GM04504 (cell line): ENCODE data around the gene AMMECR1.
A peak's percentile ranks its signal among the peaks of the same experiment; 100 is the strongest.
"Not testable (repeated sequence)": the region's sequence is repeated elsewhere in the genome, so short reads cannot be mapped to it uniquely, and the experiment has no call there.

Experiments used
- DNase-seq: peaks from one replicate; pipeline ENCODE4 v3.0.0-alpha.2; 2012; ENCODE audit warnings: low read depth

The AMMECR1 gene

DNA sequence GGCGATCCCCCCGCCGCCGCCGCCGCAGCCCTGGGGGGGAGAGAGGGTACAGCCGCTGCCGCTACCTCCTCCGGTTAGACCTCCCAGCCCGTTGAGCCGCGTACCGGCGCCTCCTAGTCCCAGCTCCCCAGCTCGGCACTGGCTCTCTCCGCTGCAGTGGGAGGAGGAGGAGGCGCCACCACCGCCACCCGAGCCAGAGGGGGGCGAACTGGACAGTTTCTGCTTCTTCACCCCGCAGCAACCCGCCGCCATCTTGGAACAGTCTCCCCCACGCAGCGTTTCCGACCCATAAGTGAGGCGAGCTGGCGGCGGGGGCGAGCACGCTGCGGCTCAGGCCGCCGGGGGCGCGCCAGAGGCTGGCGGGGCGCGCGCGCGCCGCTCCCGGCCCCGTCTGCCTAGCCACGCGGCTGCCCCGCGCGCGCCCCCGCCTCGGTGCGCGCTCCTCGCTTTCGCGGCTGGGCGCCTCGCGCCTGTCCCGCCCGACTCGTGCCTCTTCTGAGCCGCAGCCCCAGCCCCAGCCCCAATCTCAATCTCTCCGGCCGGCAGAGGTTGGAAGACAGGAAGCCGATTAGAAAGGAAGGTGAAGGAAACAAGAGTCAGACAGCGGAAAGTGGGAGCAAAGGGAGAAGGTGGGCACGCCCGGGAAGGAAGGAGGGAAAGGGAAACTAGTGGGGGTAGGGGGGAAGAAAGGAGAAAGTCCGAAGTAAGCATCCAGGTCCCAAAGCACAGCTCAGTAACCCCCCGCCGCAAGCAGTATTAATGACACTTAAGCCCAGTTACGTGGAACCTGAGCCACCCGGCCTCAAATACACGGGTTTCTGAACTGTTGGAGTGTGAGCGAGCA, at the start of gene AMMECR1:
AMMECR1 (minus strand) TSS at position 266 of the 844 bp plus-strand sequence; CDS start at position 252, 14 bp downstream.
- DNase-seq: peak; percentile 59

- no peak for DNase-seq
Observed at GRCh38 chrX:110363244-110363643, 45.4 kb upstream of the AMMECR1 start.

DNA sequence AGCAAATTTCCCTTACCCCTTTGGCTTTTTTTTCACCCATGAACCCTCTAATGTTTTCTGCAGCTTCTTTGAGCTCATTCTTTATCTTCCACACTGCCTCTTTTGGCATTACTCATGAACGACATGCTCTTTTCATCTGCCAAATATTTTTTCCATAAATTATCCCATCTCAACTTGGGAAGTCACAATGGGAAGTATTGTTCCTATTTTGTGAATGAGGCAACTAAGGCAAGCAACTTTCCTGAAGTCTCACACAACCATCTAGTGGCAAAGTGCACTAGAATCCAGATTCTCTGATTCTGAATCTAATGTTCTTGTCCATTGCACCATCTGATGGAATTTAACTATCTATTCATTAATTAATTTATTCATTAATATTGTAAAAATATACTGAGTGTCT, 41.4 kb upstream of the AMMECR1 start:
- no peak for DNase-seq

GRCh38 chrX:110358548-110358947, 40.7 kb upstream of the AMMECR1 start, which contains the start of gene RTL9:
RTL9 (plus strand) TSS chrX:110358848; CDS start chrX:110450618, 91,770 bp downstream.
- no peak for DNase-seq

- no peak for DNase-seq
Observed at GRCh38 chrX:110346681-110347080, 28.8 kb upstream of the AMMECR1 start.

- DNase-seq: peak; percentile 59
Observed at GRCh38 chrX:110341189-110342035, 23.5 kb upstream of the AMMECR1 start.

- no peak for DNase-seq
Observed at GRCh38 chrX:110338935-110339334, 21.1 kb upstream of the AMMECR1 start.

GRCh38 chrX:110333458-110333857, 15.6 kb upstream of the AMMECR1 start:
- DNase-seq: not testable (repeated sequence)

- DNase-seq: no peak
Observed at GRCh38 chrX:110331444-110332030, 13.7 kb upstream of the AMMECR1 start.

DNA sequence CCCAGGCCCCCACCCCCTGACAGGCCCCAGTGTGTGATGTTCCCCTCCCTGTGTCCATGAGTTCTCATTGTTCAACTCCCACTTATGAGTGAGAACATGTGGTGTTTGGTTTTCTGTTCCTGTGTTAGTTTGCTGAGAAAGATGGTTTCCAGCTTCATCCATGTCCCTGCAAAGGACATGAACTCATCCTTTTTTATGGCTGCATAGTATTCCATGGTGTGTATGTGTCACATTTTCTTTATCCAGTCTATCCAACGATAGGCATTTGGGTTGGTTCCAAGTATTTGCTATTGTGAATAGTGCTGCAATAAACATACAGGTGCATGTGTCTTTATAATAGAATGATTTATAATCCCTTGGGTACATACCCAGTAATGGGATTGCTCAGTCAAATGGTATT, 10.7 kb upstream of the AMMECR1 start:
- not testable (repeated sequence) for DNase-seq

DNA sequence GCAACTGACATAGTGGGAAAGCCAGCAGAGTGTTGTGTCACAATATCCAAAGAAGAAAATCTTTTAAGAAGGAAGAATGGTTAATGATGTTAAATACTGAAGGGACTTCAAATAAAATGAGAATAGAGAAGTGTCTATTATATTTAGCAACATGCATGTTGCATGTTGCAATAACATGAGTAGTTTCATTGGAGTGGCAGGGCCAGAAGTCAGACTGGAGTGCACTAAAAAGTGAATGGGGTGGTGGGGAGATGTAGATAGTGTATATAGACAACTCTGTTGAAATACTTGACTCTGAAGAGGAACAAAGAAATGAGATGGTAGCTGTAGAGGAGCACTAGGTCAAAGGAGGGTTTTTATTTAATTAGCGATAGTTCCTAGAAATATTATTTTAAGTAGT, 9.5 kb upstream of the AMMECR1 start:
- no peak for DNase-seq

DNA sequence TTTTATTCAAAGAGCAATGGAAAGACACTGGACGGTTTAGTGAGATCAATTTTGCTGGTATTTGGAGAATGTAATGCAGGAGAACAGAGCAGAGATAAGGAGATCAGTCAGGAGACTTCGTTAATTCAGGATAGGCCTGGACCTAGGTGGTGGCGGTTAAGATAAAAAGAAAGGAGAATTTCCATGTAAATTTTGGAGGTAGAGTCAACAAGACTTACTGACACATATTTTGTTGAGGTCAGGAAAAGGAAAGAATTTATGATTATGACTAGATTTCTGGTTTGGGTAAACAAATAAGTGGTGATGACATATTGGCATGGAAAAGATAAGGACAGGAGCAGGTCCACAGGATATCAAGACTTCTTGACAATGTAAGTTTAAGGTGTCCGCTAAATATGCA, 8.8 kb upstream of the AMMECR1 start:
- no peak for DNase-seq

GRCh38 chrX:110322603-110323002, 4.7 kb upstream of the AMMECR1 start:
- DNase-seq: no peak

DNA sequence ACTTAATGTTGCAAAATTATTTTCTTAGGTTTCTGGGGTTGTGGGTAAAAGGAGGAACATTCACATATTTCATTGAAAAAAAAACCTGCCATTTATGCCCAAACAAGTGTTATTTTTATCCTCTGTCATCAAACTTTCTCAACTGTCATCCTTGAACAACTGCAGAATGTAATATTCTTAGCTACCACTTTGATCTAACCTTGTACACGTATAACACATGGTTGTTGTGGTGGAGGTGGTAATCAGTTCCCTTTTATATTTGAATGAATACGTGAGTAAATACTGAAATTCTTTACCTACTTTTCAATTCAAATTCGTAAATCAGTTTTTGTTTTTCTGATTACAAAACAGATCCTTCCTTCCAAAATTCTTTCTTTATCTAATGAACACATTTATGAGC, 3.8 kb upstream of the AMMECR1 start:
- no peak for DNase-seq

- DNase-seq: no peak
Observed at GRCh38 chrX:110321081-110321480, 3.2 kb upstream of the AMMECR1 start.

GRCh38 chrX:110320381-110320987, 2.6 kb upstream of the AMMECR1 start:
- no peak for DNase-seq

- no peak for DNase-seq
Observed at GRCh38 chrX:110318664-110318968, 731 bp upstream of the AMMECR1 start.

GRCh38 chrX:110317061-110317819, 645 bp downstream of the AMMECR1 start:
- DNase-seq: no peak

GRCh38 chrX:110316351-110317060, 1.4 kb downstream of the AMMECR1 start:
- DNase-seq: no peak

- DNase-seq: no peak
Observed at GRCh38 chrX:110315551-110315950, 2.3 kb downstream of the AMMECR1 start.
